ENCODE measurements around the gene PTCH2. TPM values are rescaled to one million over a fixed set of nuclear protein-coding genes. Genes with fewer than 3 reads are reported as not detected.

Gene PTCH2
- total RNA-seq, 1 experiment from 2014 or later, result 0.83 TPM

DNA sequence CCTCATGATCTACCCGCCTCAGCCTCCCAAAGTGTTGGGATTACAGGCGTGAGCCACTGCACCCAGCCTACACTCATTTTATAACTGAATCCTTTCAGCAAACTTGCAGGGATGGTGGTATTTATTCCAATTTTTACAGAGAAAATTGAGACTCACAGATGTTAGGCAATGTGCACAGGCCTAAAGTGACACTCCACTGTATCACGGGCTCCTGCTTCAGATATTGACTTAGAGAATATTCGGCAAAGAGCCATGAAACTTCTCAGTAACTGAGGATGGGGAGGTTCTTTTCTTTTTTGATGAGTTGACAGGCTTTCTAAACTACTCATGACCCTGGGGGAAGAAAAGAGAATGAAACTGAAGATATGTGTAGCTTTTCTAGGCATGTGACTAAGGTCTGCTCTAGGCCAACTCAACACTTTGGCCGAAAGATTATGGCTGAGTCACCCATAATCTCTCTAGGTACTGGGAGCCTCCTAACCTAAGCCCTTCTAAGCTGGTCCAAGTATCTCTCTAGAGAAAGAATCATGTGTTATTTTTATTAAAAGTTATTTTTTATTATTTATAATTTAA lies 19.9 kb upstream of the PTCH2 start:
- POLR2A ChIA-PET (ENCODE audit: unreplicated experiment), result interaction anchor here (0.8 kb wide), 1 partner anchor 141 kb away, joined by 4 read pairs; no protein-coding TSS in a partner anchor
- no peaks in the 10 kb centered on the region for H3K9me2 ChIP-seq (ENCODE audit: insufficient read depth)
- TF ChIP-seq EZH2 (IDR thresholded peaks at IDR 0.05; ENCODE audit: low read depth), result no peak
- TF ChIP-seq, protein P1, sequence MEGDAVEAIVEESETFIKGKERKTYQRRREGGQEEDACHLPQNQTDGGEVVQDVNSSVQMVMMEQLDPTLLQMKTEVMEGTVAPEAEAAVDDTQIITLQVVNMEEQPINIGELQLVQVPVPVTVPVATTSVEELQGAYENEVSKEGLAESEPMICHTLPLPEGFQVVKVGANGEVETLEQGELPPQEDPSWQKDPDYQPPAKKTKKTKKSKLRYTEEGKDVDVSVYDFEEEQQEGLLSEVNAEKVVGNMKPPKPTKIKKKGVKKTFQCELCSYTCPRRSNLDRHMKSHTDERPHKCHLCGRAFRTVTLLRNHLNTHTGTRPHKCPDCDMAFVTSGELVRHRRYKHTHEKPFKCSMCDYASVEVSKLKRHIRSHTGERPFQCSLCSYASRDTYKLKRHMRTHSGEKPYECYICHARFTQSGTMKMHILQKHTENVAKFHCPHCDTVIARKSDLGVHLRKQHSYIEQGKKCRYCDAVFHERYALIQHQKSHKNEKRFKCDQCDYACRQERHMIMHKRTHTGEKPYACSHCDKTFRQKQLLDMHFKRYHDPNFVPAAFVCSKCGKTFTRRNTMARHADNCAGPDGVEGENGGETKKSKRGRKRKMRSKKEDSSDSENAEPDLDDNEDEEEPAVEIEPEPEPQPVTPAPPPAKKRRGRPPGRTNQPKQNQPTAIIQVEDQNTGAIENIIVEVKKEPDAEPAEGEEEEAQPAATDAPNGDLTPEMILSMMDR (conservative IDR thresholded peaks at IDR 0.05), result no peak
- no peaks in the 10 kb centered on the region for H4K20me1 ChIP-seq (ENCODE audit: insufficient read depth)
- DNase-seq, result no peak
- H3K27me3 ChIP-seq (ENCODE audit: insufficient read depth, low read depth), result no peaks in the 10 kb centered on the region
- no TSS peak for BruUV-seq (replicated peaks)
- H3K4me1 ChIP-seq (replicated peaks; ENCODE audit: insufficient read depth), result no peaks in the 10 kb centered on the region
- no peak overlapping the region for H3K4me3 ChIP-seq
- H3K79me2 ChIP-seq (ENCODE audit: low read depth), result no peaks in the 10 kb centered on the region
- no peaks in the 10 kb centered on the region for H3K36me3 ChIP-seq (ENCODE audit: low read depth)
- no peak overlapping the region for H3K27ac ChIP-seq
- intact Hi-C loops (cut with micrococcal nuclease; ENCODE audit: unreplicated experiment), result no loop called here
- CTCF ChIA-PET, result no interaction called here
- no peaks in the 10 kb centered on the region for H3K9me3 ChIP-seq (ENCODE audit: insufficient read depth, low read depth)
- no peak overlapping the region for H2AFZ ChIP-seq
- H3K4me2 ChIP-seq, result no peak overlapping the region
- no peaks in the 10 kb centered on the region for H3F3A ChIP-seq (ENCODE audit: insufficient read depth, low read depth)

DNA sequence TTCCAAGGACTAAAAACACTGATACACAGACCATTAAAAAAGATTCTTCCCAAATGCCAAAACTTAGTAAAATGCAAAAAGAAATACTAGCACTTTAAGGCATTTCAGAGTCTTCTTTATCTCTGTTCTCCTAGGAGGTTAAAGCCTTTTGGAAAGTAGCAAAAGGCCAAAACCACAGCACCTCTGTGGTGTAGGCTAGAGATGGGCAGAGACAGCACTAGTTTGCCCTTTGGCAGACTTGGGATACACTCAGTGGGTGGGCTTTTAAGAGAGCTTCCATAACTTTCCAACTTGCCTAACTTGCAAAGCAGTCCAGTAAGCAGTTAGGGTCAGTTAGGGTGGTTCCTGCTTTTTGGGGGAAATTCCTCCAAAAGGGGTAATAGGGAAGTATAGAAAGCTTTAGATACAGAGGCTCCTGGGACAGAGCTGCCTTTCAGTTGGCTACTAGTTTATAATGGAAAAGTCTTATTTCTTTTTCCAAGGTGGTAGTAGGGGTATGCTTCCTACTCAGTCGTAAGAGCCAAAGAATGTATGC lies 17.9 kb upstream of the PTCH2 start:
- POLR2A ChIA-PET (ENCODE audit: unreplicated experiment), result interaction anchor here (0.8 kb wide), 1 partner anchor 189 kb away, joined by 7 read pairs; no protein-coding TSS in a partner anchor

DNA sequence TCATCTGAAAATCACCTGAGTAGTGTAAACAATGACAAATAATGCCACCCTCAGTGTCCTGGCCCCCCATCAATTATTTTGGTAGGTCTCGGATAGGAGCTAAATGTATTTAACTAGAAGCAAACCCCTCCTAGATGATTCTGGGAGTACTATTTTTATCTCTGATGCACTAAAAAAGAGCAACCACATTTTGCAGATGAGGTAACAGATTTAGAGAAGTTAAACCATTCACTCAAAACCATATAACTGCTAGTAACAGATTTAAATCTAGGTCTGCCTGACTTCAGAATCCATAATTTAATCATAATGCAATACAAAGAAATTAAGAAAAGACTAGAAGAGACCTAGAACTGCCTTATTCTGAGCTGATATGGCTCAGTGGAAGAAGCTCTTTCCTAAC lies 17.3 kb upstream of the PTCH2 start:
- H3K9me3 ChIP-seq (ENCODE audit: insufficient read depth, low read depth), result no peaks in the 10 kb centered on the region
- H3K9me2 ChIP-seq (ENCODE audit: insufficient read depth), result no peaks in the 10 kb centered on the region
- POLR2A ChIA-PET (ENCODE audit: unreplicated experiment), result no interaction called here
- H2AFZ ChIP-seq, result no peak overlapping the region
- no peak overlapping the region for H3K27ac ChIP-seq
- no peaks in the 10 kb centered on the region for H3K36me3 ChIP-seq (ENCODE audit: low read depth)
- no peaks in the 10 kb centered on the region for H3K27me3 ChIP-seq (ENCODE audit: insufficient read depth, low read depth)
- DNase-seq, result no peak
- no peaks in the 10 kb centered on the region for H3K79me2 ChIP-seq (ENCODE audit: low read depth)
- H4K20me1 ChIP-seq (ENCODE audit: insufficient read depth), result no peaks in the 10 kb centered on the region
- no peak overlapping the region for H3K4me2 ChIP-seq
- CTCF ChIA-PET, result no interaction called here
- no peaks in the 10 kb centered on the region for H3K4me1 ChIP-seq (replicated peaks; ENCODE audit: insufficient read depth)
- TF ChIP-seq EZH2 (IDR thresholded peaks at IDR 0.05; ENCODE audit: low read depth), result no peak
- TF ChIP-seq, protein P1 (conservative IDR thresholded peaks at IDR 0.05), result no peak
- intact Hi-C loops (cut with micrococcal nuclease; ENCODE audit: unreplicated experiment), result no loop called here
- no peak overlapping the region for H3K4me3 ChIP-seq
- no TSS peak for BruUV-seq (replicated peaks)
- no peaks in the 10 kb centered on the region for H3F3A ChIP-seq (ENCODE audit: insufficient read depth, low read depth)

More for the DNA sequence above, 17.9 kb upstream of the PTCH2 start:
- no peaks in the 10 kb centered on the region for H4K20me1 ChIP-seq (ENCODE audit: insufficient read depth)
- no peak overlapping the region for H3K4me3 ChIP-seq
- no peaks in the 10 kb centered on the region for H3K9me3 ChIP-seq (ENCODE audit: insufficient read depth, low read depth)
- DNase-seq, result no peak
- H3K4me2 ChIP-seq, result no peak overlapping the region
- H3K79me2 ChIP-seq (ENCODE audit: low read depth), result no peaks in the 10 kb centered on the region
- intact Hi-C loops (cut with micrococcal nuclease; ENCODE audit: unreplicated experiment), result no loop called here
- CTCF ChIA-PET, result no interaction called here
- H3K27ac ChIP-seq, result no peak overlapping the region
- no peaks in the 10 kb centered on the region for H3K4me1 ChIP-seq (replicated peaks; ENCODE audit: insufficient read depth)
- H3K36me3 ChIP-seq (ENCODE audit: low read depth), result no peaks in the 10 kb centered on the region
- H3K9me2 ChIP-seq (ENCODE audit: insufficient read depth), result no peaks in the 10 kb centered on the region
- H3F3A ChIP-seq (ENCODE audit: insufficient read depth, low read depth), result no peaks in the 10 kb centered on the region
- no peak for TF ChIP-seq EZH2 (IDR thresholded peaks at IDR 0.05; ENCODE audit: low read depth)
- TF ChIP-seq, protein P1 (conservative IDR thresholded peaks at IDR 0.05), result no peak
- no TSS peak for BruUV-seq (replicated peaks)
- no peaks in the 10 kb centered on the region for H3K27me3 ChIP-seq (ENCODE audit: insufficient read depth, low read depth)
- no peak overlapping the region for H2AFZ ChIP-seq
